Measurements from ENCODE around the gene DTHD1.

The DTHD1 gene

GRCh38 chr4:36269533-36270173 lies 11.8 kb upstream of the DTHD1 start:
- DNase-seq: no peak

DNA sequence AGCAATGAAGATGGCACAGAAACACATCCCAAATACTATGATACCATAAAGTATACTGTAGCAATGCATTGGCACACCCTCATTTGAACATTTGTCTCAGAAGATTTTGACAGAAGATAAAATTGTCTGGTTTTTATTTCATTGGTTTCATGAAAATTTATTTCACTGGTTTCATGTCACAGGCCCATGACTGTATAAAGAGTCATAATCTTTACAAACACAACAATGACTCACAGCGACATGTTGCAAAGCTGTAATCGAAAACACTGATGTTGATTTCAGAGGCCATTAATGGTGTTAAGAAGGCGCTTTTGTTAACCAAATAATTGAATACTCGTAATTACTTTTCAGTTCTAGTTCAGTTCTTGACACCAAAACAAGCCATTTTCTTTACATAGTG lies 8.1 kb upstream of the DTHD1 start:
- DNase-seq: no peak

DNA sequence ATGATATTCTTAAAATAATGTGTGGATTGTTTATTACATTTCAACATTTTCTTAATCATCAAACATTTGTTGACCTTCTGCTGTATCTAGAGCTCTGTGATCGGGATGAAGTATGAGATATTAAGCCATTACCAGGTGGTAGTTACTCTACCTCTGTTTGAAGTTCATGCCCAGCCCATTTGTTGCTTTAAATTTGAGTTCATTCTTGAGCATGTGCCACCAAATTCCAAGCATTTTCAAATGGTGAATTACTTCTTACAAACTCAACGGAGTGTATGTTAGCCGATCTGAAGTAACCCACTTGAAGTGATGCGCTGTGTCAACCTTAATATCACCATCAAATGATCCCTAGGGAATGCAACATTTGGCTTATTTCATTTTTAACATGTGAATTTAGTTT lies 7.3 kb upstream of the DTHD1 start:
- no peak for DNase-seq

GRCh38 chr4:36277533-36277932 lies 3.9 kb upstream of the DTHD1 start:
- DNase-seq: no peak

GRCh38 chr4:36278789-36279188 lies 2.6 kb upstream of the DTHD1 start:
- DNase-seq: no peak

DNA sequence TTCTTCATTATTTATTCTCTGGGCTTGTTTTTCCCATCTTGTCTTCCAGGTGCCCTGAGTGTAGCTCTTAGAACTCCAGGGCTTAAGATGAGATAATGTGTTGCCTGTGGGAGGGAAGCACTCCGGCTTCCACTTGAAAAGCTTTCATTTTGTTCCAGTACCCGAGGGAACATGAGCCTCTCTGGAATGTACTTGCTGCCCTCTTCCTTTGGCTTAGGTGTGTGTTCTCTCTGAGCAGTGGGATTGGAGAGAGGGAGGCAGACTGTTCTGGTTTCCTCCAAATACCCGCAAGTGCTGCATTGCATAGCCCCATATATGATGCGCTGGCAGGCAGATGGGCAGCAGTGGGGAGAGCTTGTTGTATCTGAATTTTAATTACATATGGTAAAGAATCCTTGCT lies 861 bp upstream of the DTHD1 start:
- DNase-seq: no peak

GRCh38 chr4:36282503-36283030 lies 1.2 kb downstream of the DTHD1 start:
- DNase-seq: no peak

GRCh38 chr4:36283912-36284465 lies 2.6 kb downstream of the DTHD1 start:
- no peak for DNase-seq

DNA sequence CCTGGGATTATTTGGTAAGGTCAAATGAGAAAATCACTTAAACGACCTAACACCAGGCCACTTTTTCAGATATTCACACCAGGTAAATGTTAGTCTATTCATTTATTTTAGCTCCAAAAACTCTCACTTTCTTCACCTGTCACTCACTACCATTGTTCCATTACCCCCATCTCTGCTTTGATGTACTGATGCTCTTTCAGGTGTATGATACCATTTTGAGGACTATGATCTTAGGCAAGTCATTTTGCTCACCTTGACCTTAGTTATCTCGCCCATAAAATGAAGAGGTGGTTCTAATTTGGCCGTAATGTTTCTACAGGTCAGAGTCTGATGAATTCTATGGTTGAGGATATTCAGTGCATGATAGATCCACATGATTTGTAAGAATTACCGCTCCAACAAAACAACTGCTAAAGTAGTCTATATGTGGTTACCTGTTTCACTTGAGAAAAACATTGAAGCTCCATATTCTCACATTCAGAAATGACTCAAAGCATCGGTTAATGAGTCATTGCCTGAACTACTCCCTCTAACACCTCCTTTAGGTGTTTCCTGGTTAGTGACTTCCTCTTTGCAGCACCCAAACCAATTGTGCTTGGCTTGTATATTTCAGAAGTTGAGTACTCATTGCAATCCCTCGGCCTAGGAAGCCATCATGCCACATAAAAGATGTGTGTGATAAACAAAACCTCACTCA lies 4.5 kb downstream of the DTHD1 start:
- no peak for DNase-seq

- no peak for DNase-seq
These were observed 5.1 kb downstream of the DTHD1 start for GRCh38 chr4:36286481-36286871.

GRCh38 chr4:36288731-36289426 lies 7.5 kb downstream of the DTHD1 start:
- no peak for DNase-seq

GRCh38 chr4:36290641-36291040 lies 9.2 kb downstream of the DTHD1 start:
- no peak for DNase-seq

DNA sequence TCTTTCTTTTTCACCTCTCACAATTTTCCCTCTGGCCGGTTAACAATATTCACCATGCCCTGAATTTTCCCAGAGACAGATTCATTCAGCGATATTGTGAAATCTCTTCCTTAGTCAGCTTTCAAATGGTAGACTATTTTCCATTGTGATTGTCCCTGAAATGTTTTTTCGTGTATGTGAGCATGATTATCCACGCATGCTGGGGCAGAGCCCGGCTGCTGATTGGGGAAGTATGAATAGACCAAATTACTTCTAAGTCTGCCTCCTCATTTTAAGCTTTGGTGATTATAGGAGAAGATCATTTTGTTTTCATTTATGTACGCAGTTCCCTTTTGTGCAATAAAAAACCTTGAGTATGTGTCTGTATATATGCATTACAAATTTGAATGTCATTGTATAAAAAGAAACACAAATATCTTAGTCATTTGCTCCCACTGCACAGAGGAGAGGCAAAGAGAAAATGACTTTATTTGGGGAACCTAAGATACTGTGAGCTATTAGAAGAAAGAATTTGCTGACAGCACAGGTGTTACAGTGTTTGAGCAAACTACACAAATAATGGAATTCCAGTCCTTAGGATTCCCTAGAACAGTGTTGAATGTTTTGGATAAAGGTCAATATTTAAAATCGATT lies 11.3 kb downstream of the DTHD1 start:
- DNase-seq: no peak

- no peak for DNase-seq
These were observed 19.7 kb downstream of the DTHD1 start for GRCh38 chr4:36301127-36301526.

DNA sequence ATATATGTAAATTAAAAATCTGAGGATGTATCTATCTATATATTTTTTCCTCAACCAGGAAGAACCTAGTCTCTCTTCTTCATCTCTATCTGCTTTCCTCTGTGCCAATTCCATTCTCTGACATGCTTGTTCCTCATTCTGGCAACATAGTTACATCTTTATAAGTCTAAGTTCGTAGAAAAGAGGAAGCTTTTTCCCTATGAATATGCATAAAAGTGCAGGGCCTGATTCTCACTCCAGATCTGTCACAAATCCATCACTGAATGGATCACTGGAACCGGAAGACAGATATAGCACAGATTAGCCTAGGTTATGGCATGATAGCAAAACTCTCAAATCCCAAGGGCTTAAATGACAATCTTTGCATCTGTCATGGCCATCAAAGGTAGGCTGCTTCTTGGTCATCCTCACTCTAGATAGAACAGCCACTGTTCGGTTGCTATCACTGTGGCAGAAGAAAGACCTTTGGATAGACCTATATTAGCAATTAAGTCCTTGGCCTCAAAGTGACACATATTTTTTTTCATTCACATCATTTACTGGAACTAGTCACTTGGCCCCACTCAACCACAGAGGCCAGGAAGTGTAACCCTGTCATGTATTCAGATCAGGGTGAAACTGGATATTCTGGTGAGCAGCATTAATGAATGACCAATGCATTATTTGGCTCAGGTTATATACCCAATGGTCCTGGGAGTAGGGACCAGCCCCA lies 22.2 kb downstream of the DTHD1 start:
- DNase-seq: no peak

DNA sequence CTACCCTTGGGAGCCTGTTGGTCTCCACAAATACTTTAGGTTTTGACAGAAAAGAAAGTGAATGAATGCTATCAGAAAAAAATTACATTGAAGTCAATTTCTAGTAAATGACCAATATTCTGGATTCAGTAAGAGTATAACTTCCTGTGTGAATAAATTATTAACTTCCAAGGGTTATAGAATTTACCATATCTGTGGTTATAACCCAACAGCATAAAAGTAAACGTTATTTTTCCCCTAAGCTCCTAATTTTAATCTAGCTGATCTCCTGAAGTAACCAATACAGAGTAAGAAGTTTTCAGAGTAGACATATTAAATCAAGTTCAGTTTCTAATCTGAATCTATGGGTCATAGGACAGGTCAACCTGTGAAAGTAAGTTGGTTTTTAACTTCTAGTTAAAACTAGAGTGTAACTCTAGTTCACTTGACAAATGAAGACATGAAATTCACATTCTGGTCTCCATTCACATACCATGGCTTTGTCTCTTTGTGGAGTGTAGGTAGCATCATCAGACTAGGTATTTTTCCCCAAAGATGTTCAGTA lies 22.8 kb downstream of the DTHD1 start:
- no peak for DNase-seq

- no peak for DNase-seq
These were observed 26.7 kb downstream of the DTHD1 start for GRCh38 chr4:36308150-36308549.

- DNase-seq: no peak
These were observed 28.8 kb downstream of the DTHD1 start for GRCh38 chr4:36310216-36310615.

GRCh38 chr4:36310793-36311192 lies 29.4 kb downstream of the DTHD1 start:
- DNase-seq: no peak

DNA sequence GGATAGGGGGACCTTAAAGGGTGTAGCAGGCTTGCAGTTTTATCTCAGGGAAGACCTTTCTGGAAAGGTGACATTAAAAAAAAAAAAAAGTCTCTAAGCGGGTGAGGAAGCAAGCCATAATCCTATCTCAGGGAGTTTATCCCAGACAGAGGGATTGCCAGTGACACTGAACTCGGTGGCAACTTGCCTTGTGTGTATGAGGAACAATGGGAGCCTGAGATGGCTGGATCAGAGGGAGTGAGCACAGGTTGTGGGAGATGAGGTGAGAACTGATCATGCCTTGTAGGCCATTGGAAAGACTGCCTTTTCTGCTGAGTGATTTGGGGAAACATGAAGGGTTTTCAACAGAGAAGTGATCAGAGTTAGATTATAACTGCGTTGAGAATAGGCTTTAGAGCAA lies 31.1 kb downstream of the DTHD1 start:
- no peak for DNase-seq

DNA sequence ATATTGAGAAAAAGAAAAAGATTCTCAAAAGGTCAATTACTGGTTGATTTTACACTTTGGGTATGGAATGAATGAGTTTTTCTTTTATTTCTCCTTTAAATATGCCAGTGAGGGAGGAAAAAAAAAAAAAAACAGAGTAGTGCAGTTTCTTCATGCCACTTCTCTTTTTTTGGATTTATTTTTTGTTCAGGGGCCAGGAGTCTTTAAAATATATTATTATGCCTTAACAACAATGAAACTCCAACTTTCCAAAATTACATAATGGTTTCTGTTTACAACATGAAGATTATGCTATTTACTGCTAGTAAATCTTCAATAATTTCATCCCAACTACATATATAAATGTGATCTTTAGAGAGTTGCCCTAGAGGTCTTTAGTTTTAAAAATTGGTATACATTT lies 31.9 kb downstream of the DTHD1 start:
- no peak for DNase-seq

GRCh38 chr4:36313703-36314102 lies 32.3 kb downstream of the DTHD1 start:
- no peak for DNase-seq

All from effector CD8-positive, alpha-beta T cell (primary cell).